GM12878 (cell line): ENCODE results near the gene GSC2. TPM values are rescaled to one million over a fixed set of nuclear protein-coding genes. Genes with fewer than 3 reads are reported as not detected.

Experiments used
- ATAC-seq: fragments of 200-7000 bp; cut with Tn5 transposase; 3 replicates; pipeline ENCODE4 v1.9.1; 2020; ENCODE audit warnings: mild to moderate bottlenecking, moderate library complexity
- BruUV-seq: library from RNA; stranded (reverse); fragments of 400-500 nt; replicated peaks from 2 replicates; lab custom pipeline; 2021; lab: Mats Ljungman, UMichigan
- CTCF ChIA-PET: fragments of 300-600 bp; sonication (Branson Sonifier 250); formaldehyde crosslinking; extraction: SDS; loops from one replicate; lab custom pipeline; 2021; ENCODE audit warnings: inconsistent platforms; lab: Yijun Ruan, JAX
- POLR2A ChIA-PET: fragments of 350-600 bp; formaldehyde crosslinking; extraction: SDS; loops from one replicate; lab custom pipeline; 2021; ENCODE audit warnings: inconsistent platforms; lab: Charles Lee
- RAD21 ChIA-PET: fragments of 300-600 bp; sonication (Branson Sonifier 250); formaldehyde crosslinking; loops from one replicate; lab custom pipeline; 2023; ENCODE audit warnings: antibody characterized with exemption; ENCODE audit not compliant: unreplicated experiment; lab: Charles Lee
- SMC1A ChIA-PET: fragments of 300-600 bp; sonication (Branson Sonifier 250); formaldehyde crosslinking; loops from one replicate; lab custom pipeline; 2023; ENCODE audit not compliant: unreplicated experiment, uncharacterized antibody; lab: Charles Lee
- DNase-seq: peaks from one replicate; pipeline ENCODE4 v3.0.0-alpha.2; 2011; ENCODE audit warnings: low read depth, low spot score
- FAIRE-seq: peaks from 3 replicates; lab custom pipeline; 2011; peaks lifted over from hg19 to GRCh38; lab: Jason Lieb, UNC
- H2AFZ ChIP-seq: 2 replicates; pipeline ENCODE4 v1.6.0; 2011; ENCODE audit warnings: low read depth, low read length, control low read depth; ENCODE audit not compliant: control insufficient read depth
- H3K27ac ChIP-seq: 2 replicates; pipeline ENCODE4 v1.5.1; 2011; ENCODE audit warnings: control low read depth; ENCODE audit not compliant: control insufficient read depth, insufficient read depth
- H3K27me3 ChIP-seq, 2 experiments: replicated peaks in 1 of 2; 2 replicates each; pipeline versions ENCODE4 v1.6.0 to v1.6.1; 2011; ENCODE audit warnings: low read length in 1 of 2; ENCODE audit not compliant: control insufficient read depth in 2 of 2, insufficient read depth in 2 of 2
- H3K36me3 ChIP-seq, 2 experiments: 2 replicates each; pipeline ENCODE4 v1.5.1; 2011; ENCODE audit warnings: low read length in 1 of 2; ENCODE audit not compliant: control insufficient read depth in 2 of 2, insufficient read depth in 2 of 2
- H3K4me1 ChIP-seq: 2 replicates; pipeline ENCODE4 v1.6.1; 2011; ENCODE audit warnings: mild to moderate bottlenecking, low read length, moderate library complexity, mixed read lengths; ENCODE audit not compliant: control insufficient read depth, insufficient read depth
- H3K4me2 ChIP-seq: 2 replicates; pipeline ENCODE4 v1.6.0; 2011; ENCODE audit warnings: control low read depth; ENCODE audit not compliant: control insufficient read depth, insufficient read depth
- H3K4me3 ChIP-seq: fragments of 200-600 bp; sonication (generic); 2 replicates; pipeline ENCODE4 v1.5.1; 2016
- H3K79me2 ChIP-seq: 2 replicates; pipeline ENCODE4 v1.6.0; 2011; ENCODE audit warnings: low read length; ENCODE audit not compliant: control insufficient read depth, insufficient read depth
- H3K9ac ChIP-seq: 2 replicates; pipeline ENCODE4 v1.8.0; 2011; ENCODE audit warnings: low read length, control low read depth, mixed read lengths; ENCODE audit not compliant: control insufficient read depth, insufficient read depth
- H3K9me3 ChIP-seq: replicated peaks from 3 replicates; pipeline ENCODE4 v1.5.1; 2011; ENCODE audit warnings: mild to moderate bottlenecking, low read length; ENCODE audit not compliant: control insufficient read depth, insufficient read depth
- H4K20me1 ChIP-seq: 2 replicates; pipeline ENCODE4 v1.6.0; 2011; ENCODE audit not compliant: control insufficient read depth, insufficient read depth
- ATF7 ChIP-seq: fragments of 450-650 bp; IDR thresholded peaks from 2 replicates; pipeline ENCODE4 v1.6.1; 2016; ENCODE audit warnings: low read depth, mild to moderate bottlenecking
- GABPA ChIP-seq: IDR thresholded peaks from 2 replicates; pipeline ENCODE4 v1.6.1; 2014; ENCODE audit warnings: antibody characterized with exemption, low read depth, mild to moderate bottlenecking, inconsistent platforms
- MEF2A ChIP-seq: IDR thresholded peaks from 2 replicates; pipeline ENCODE4 v1.6.1; 2011; ENCODE audit warnings: low read depth, mild to moderate bottlenecking, low read length, moderate library complexity; ENCODE audit not compliant: insufficient read depth
- SRF ChIP-seq, 2 experiments: IDR thresholded peaks; 2 replicates each; pipeline ENCODE4 v1.6.1; 2011; ENCODE audit warnings: low read depth in 2 of 2, low read length in 2 of 2, mild to moderate bottlenecking in 1 of 2, moderate library complexity in 1 of 2
- WRNIP1 ChIP-seq: IDR thresholded peaks from 2 replicates; pipeline ENCODE4 v1.6.1; 2011; ENCODE audit warnings: low read depth, low read length, improper control_type of control experiment, borderline replicate concordance
- WGBS: methylation state at CpG from one replicate; pipeline ENCODE4 v1.1.6; 2016; ENCODE audit warnings: low lambda C conversion rate; ENCODE audit not compliant: insufficient replicate concordance, insufficient coverage; ENCODE audit errors: missing lambda C conversion rate; 5-methylcytosine and 5-hydroxymethylcytosine counted together
- in situ Hi-C: fragments of 300-500 bp; cut with MboI; formaldehyde crosslinking; loops from 9 replicates; pipeline ENCODE4 v1.14.3; 2018; ENCODE audit warnings: mixed read lengths
- intact Hi-C: fragments of 100-400 bp; cut with micrococcal nuclease; formaldehyde crosslinking; loops from one replicate; pipeline ENCODE4 v1.14.2; 2022; ENCODE audit not compliant: unreplicated experiment
- polyA plus RNA-seq, 11 experiments: library from polyadenylated mRNA; depleted of rRNA in 4 of 11; unstranded in 6 of 11; stranded (reverse) in 5 of 11; fragments of >200 nt; fragmentation: Nextera tagmentation in 4 of 11; fragmentation: Illumina TruSeq in 1 of 11; extraction: Ambion mirVana in 4 of 11; extraction: Trizol in 1 of 11; gene quantifications; 1 replicate in 1 of 11; 2 replicates in 10 of 11; pipeline versions ENCODE4 v1.2.1 to v1.2.3, GENCODE V29; 2011 to 2016; ENCODE audit warnings: inconsistent platforms in 2 of 11, missing spikeins in 2 of 11, low read depth in 1 of 11
- total RNA-seq, 4 experiments: library from RNA; depleted of rRNA in 3 of 4; stranded (reverse); fragments of >200 nt in 3 of 4; fragmentation: Illumina TruSeq in 1 of 4; extraction: Trizol in 1 of 4; gene quantifications; 2 replicates each; pipeline versions ENCODE4 v1.2.1 to v1.2.3, GENCODE V29; 2013 to 2021
- TF ChIP-seq, protein P1 (sequence below): fragments of 450-650 bp; IDR thresholded peaks from 2 replicates; pipeline ENCODE4 v1.6.1; 2017; ENCODE audit warnings: mild to moderate bottlenecking
- TF ChIP-seq, protein P2 (sequence below): fragments of 450-650 bp; formaldehyde crosslinking; IDR thresholded peaks from 2 replicates; pipeline ENCODE4 v1.5.0; 2022; ENCODE audit warnings: mild to moderate bottlenecking, missing genetic modification characterization

Gene GSC2
- total and polyA plus RNA-seq, 10 of the 15 experiments (the other 5 are each of a cell fraction or from before 2014, with no cell fraction given), result not detected

GRCh38 chr22:19097518-19097917 is 52.6 kb downstream of the GSC2 start:
- H3K9me3 ChIP-seq, result no peaks in the 10 kb centered on the region
- no peak for FAIRE-seq
- in situ Hi-C loops, result no loop called here
- peaks cover 3 to 7% of the 10 kb centered on the region in 2 experiments; a peak in 3 of 4 replicates for H3K36me3 ChIP-seq
- no peak overlapping the region for H3K4me2 ChIP-seq
- ChIA-PET CTCF (interaction anchor here (0.9 to 1.7 kb wide), 2 partner anchors 11 to 19 kb away, joined by 3 to 6 read pairs; no protein-coding TSS in a partner anchor), SMC1A (no interaction called here), RAD21 (interaction anchor here (0.6 kb wide), 1 partner anchor 114 kb away, joined by 4 read pairs; no protein-coding TSS in a partner anchor), POLR2A (no interaction called here)
- H3K4me3 ChIP-seq, result no peak overlapping the region
- H2AFZ ChIP-seq, result no peak overlapping the region
- H3K79me2 ChIP-seq, result peaks cover 5% of the 10 kb centered on the region
- no peaks in the 10 kb centered on the region for H3K4me1 ChIP-seq
- H3K27me3 ChIP-seq, result no peaks in the 10 kb centered on the region
- no peak overlapping the region for H3K27ac ChIP-seq
- BruUV-seq, result no TSS peak
- ATAC-seq, result no peak
- intact Hi-C loops, result no loop called here
- H3K9ac ChIP-seq, result no peak overlapping the region
- H4K20me1 ChIP-seq, result no peaks in the 10 kb centered on the region; the same call in 1 of the 2 replicates
- 95% methylated on average over 3 of the region's 3 CpGs for WGBS
- no peak for TF ChIP-seq GABPA
- TF ChIP-seq, protein P1, sequence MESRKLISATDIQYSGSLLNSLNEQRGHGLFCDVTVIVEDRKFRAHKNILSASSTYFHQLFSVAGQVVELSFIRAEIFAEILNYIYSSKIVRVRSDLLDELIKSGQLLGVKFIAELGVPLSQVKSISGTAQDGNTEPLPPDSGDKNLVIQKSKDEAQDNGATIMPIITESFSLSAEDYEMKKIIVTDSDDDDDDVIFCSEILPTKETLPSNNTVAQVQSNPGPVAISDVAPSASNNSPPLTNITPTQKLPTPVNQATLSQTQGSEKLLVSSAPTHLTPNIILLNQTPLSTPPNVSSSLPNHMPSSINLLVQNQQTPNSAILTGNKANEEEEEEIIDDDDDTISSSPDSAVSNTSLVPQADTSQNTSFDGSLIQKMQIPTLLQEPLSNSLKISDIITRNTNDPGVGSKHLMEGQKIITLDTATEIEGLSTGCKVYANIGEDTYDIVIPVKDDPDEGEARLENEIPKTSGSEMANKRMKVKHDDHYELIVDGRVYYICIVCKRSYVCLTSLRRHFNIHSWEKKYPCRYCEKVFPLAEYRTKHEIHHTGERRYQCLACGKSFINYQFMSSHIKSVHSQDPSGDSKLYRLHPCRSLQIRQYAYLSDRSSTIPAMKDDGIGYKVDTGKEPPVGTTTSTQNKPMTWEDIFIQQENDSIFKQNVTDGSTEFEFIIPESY, result no peak
- no peak for TF ChIP-seq SRF (IDR thresholded peaks at IDR 0.05; ENCODE audit: low read depth in 2 of 2, low read length in 2 of 2)
- TF ChIP-seq, protein P2, sequence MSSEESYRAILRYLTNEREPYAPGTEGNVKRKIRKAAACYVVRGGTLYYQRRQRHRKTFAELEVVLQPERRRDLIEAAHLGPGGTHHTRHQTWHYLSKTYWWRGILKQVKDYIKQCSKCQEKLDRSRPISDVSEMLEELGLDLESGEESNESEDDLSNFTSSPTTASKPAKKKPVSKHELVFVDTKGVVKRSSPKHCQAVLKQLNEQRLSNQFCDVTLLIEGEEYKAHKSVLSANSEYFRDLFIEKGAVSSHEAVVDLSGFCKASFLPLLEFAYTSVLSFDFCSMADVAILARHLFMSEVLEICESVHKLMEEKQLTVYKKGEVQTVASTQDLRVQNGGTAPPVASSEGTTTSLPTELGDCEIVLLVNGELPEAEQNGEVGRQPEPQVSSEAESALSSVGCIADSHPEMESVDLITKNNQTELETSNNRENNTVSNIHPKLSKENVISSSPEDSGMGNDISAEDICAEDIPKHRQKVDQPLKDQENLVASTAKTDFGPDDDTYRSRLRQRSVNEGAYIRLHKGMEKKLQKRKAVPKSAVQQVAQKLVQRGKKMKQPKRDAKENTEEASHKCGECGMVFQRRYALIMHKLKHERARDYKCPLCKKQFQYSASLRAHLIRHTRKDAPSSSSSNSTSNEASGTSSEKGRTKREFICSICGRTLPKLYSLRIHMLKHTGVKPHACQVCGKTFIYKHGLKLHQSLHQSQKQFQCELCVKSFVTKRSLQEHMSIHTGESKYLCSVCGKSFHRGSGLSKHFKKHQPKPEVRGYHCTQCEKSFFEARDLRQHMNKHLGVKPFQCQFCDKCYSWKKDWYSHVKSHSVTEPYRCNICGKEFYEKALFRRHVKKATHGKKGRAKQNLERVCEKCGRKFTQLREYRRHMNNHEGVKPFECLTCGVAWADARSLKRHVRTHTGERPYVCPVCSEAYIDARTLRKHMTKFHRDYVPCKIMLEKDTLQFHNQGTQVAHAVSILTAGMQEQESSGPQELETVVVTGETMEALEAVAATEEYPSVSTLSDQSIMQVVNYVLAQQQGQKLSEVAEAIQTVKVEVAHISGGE, result no peak
- no peak for TF ChIP-seq ATF7
- no peak for TF ChIP-seq MEF2A
- no peak for TF ChIP-seq WRNIP1
- no peak for DNase-seq

Other genes with a start within 250 kb of the GSC2 start
- gene DGCR6, start 244.0 kb downstream of the GSC2 start, total RNA-seq (2014; rRNA removed), result 0.11 and 0.27 TPM in 2 replicates
- gene DGCR6, start 244.0 kb downstream of the GSC2 start, total RNA-seq (2014; rRNA removed; fragmentation: Illumina TruSeq; extraction: Trizol), result 0.13 TPM in 1 of 2 replicates, not detected in the other
- gene DGCR6, start 244.0 kb downstream of the GSC2 start, total RNA-seq (2021), result 0.13 and 0.31 TPM in 2 replicates
- 0.19 and 0.30 TPM in 2 replicates for gene DGCR6, start 244.0 kb downstream of the GSC2 start, polyA plus RNA-seq (2011; rRNA removed)
- 0.06 and 0.19 TPM in 2 replicates for gene DGCR6, start 244.0 kb downstream of the GSC2 start, polyA plus RNA-seq (2014; fragmentation: Illumina TruSeq; extraction: Trizol)
- not detected for gene DGCR6, start 244.0 kb downstream of the GSC2 start, polyA plus RNA-seq (2014; fragmentation: Nextera tagmentation; extraction: Ambion mirVana)
- gene DGCR6, start 244.0 kb downstream of the GSC2 start, polyA plus RNA-seq (2014; rRNA removed), result 0.08 and 0.22 TPM in 2 replicates
- under 1 TPM; 0.36 to 0.54 TPM for gene DGCR6, start 244.0 kb downstream of the GSC2 start, polyA plus RNA-seq (2016; fragmentation: Nextera tagmentation; extraction: Ambion mirVana)
- 0.05 and 0.06 TPM in 2 replicates for gene PRODH, start 214.0 kb downstream of the GSC2 start, total RNA-seq (2014; rRNA removed)
- 0.05 TPM in 1 of 2 replicates, not detected in the other for gene PRODH, start 214.0 kb downstream of the GSC2 start, total RNA-seq (2014; rRNA removed; fragmentation: Illumina TruSeq; extraction: Trizol)
- gene PRODH, start 214.0 kb downstream of the GSC2 start, total RNA-seq (2021), result 0.13 TPM in 1 of 2 replicates, not detected in the other
- 0.10 TPM in 2 replicates for gene PRODH, start 214.0 kb downstream of the GSC2 start, polyA plus RNA-seq (2011; rRNA removed)
- gene PRODH, start 214.0 kb downstream of the GSC2 start, polyA plus RNA-seq (2014; fragmentation: Illumina TruSeq; extraction: Trizol), result not detected in 2 replicates
- not detected for gene PRODH, start 214.0 kb downstream of the GSC2 start, polyA plus RNA-seq (2014; fragmentation: Nextera tagmentation; extraction: Ambion mirVana)
- 0.03 and 0.09 TPM in 2 replicates for gene PRODH, start 214.0 kb downstream of the GSC2 start, polyA plus RNA-seq (2014; rRNA removed)
- under 1 TPM in 1 of 2 experiments, not detected in 1; 0.08 TPM for gene PRODH, start 214.0 kb downstream of the GSC2 start, polyA plus RNA-seq (2016; fragmentation: Nextera tagmentation; extraction: Ambion mirVana)
- gene DGCR2, start 27.9 kb downstream of the GSC2 start, total RNA-seq (2014; rRNA removed), result 19.5 and 20.7 TPM in 2 replicates
- gene DGCR2, start 27.9 kb downstream of the GSC2 start, total RNA-seq (2014; rRNA removed; fragmentation: Illumina TruSeq; extraction: Trizol), result 7.6 and 10.2 TPM in 2 replicates
- 25.9 and 27.4 TPM in 2 replicates for gene DGCR2, start 27.9 kb downstream of the GSC2 start, total RNA-seq (2021)
- 7.2 and 14.5 TPM in 2 replicates for gene DGCR2, start 27.9 kb downstream of the GSC2 start, polyA plus RNA-seq (2011; rRNA removed)
- 12.0 and 14.5 TPM in 2 replicates for gene DGCR2, start 27.9 kb downstream of the GSC2 start, polyA plus RNA-seq (2014; fragmentation: Illumina TruSeq; extraction: Trizol)
- gene DGCR2, start 27.9 kb downstream of the GSC2 start, polyA plus RNA-seq (2014; fragmentation: Nextera tagmentation; extraction: Ambion mirVana), result under 1 TPM; 0.19 to 0.44 TPM
- gene DGCR2, start 27.9 kb downstream of the GSC2 start, polyA plus RNA-seq (2014; rRNA removed), result 17.5 and 18.7 TPM in 2 replicates
- 10 to 100 TPM; 24.1 to 28.4 TPM for gene DGCR2, start 27.9 kb downstream of the GSC2 start, polyA plus RNA-seq (2016; fragmentation: Nextera tagmentation; extraction: Ambion mirVana)
- 0.17 TPM in 1 of 2 replicates, not detected in the other for gene TSSK2, start 19.0 kb downstream of the GSC2 start, total RNA-seq (2014; rRNA removed)
- not detected in 2 replicates for gene TSSK2, start 19.0 kb downstream of the GSC2 start, total RNA-seq (2014; rRNA removed; fragmentation: Illumina TruSeq; extraction: Trizol)
- not detected in 2 replicates for gene TSSK2, start 19.0 kb downstream of the GSC2 start, total RNA-seq (2021)
- not detected in 2 replicates for gene TSSK2, start 19.0 kb downstream of the GSC2 start, polyA plus RNA-seq (2011; rRNA removed)
- gene TSSK2, start 19.0 kb downstream of the GSC2 start, polyA plus RNA-seq (2014; fragmentation: Illumina TruSeq; extraction: Trizol), result 0.03 TPM in 1 of 2 replicates, not detected in the other
- not detected for gene TSSK2, start 19.0 kb downstream of the GSC2 start, polyA plus RNA-seq (2014; fragmentation: Nextera tagmentation; extraction: Ambion mirVana)
- not detected in 2 replicates for gene TSSK2, start 19.0 kb downstream of the GSC2 start, polyA plus RNA-seq (2014; rRNA removed)
- not detected for gene TSSK2, start 19.0 kb downstream of the GSC2 start, polyA plus RNA-seq (2016; fragmentation: Nextera tagmentation; extraction: Ambion mirVana)
- 12.5 and 13.5 TPM in 2 replicates for gene ESS2, start 5.6 kb downstream of the GSC2 start, total RNA-seq (2014; rRNA removed)
- gene ESS2, start 5.6 kb downstream of the GSC2 start, total RNA-seq (2014; rRNA removed; fragmentation: Illumina TruSeq; extraction: Trizol), result 6.0 and 6.4 TPM in 2 replicates
- 17.9 and 18.3 TPM in 2 replicates for gene ESS2, start 5.6 kb downstream of the GSC2 start, total RNA-seq (2021)
- gene ESS2, start 5.6 kb downstream of the GSC2 start, polyA plus RNA-seq (2011; rRNA removed), result 5.7 and 10.2 TPM in 2 replicates
- 0.89 and 6.3 TPM in 2 replicates for gene ESS2, start 5.6 kb downstream of the GSC2 start, polyA plus RNA-seq (2014; fragmentation: Illumina TruSeq; extraction: Trizol)
- gene ESS2, start 5.6 kb downstream of the GSC2 start, polyA plus RNA-seq (2014; fragmentation: Nextera tagmentation; extraction: Ambion mirVana), result 1 to 10 TPM in 1 of 2 experiments, under 1 TPM in 1; 0.14 to 1.0 TPM
- 16.2 and 16.9 TPM in 2 replicates for gene ESS2, start 5.6 kb downstream of the GSC2 start, polyA plus RNA-seq (2014; rRNA removed)
- 10 to 100 TPM; 14.2 to 15.0 TPM for gene ESS2, start 5.6 kb downstream of the GSC2 start, polyA plus RNA-seq (2016; fragmentation: Nextera tagmentation; extraction: Ambion mirVana)
- gene SLC25A1, start 28.4 kb upstream of the GSC2 start, total RNA-seq (2014; rRNA removed), result 64.5 and 75.9 TPM in 2 replicates
- 18.9 and 20.2 TPM in 2 replicates for gene SLC25A1, start 28.4 kb upstream of the GSC2 start, total RNA-seq (2014; rRNA removed; fragmentation: Illumina TruSeq; extraction: Trizol)
- 79.0 and 90.6 TPM in 2 replicates for gene SLC25A1, start 28.4 kb upstream of the GSC2 start, total RNA-seq (2021)
- gene SLC25A1, start 28.4 kb upstream of the GSC2 start, polyA plus RNA-seq (2011; rRNA removed), result 9.9 and 21.2 TPM in 2 replicates
- gene SLC25A1, start 28.4 kb upstream of the GSC2 start, polyA plus RNA-seq (2014; fragmentation: Illumina TruSeq; extraction: Trizol), result 10.8 and 27.5 TPM in 2 replicates
- 1 to 10 TPM; 2.3 to 7.8 TPM for gene SLC25A1, start 28.4 kb upstream of the GSC2 start, polyA plus RNA-seq (2014; fragmentation: Nextera tagmentation; extraction: Ambion mirVana)
- gene SLC25A1, start 28.4 kb upstream of the GSC2 start, polyA plus RNA-seq (2014; rRNA removed), result 59.8 and 67.2 TPM in 2 replicates
- 10 to 100 TPM; 33.2 to 75.3 TPM for gene SLC25A1, start 28.4 kb upstream of the GSC2 start, polyA plus RNA-seq (2016; fragmentation: Nextera tagmentation; extraction: Ambion mirVana)
- under 0.01 and 0.05 TPM in 2 replicates for gene CLTCL1, start 141.4 kb upstream of the GSC2 start, total RNA-seq (2014; rRNA removed)
- gene CLTCL1, start 141.4 kb upstream of the GSC2 start, total RNA-seq (2014; rRNA removed; fragmentation: Illumina TruSeq; extraction: Trizol), result not detected in 2 replicates
- gene CLTCL1, start 141.4 kb upstream of the GSC2 start, total RNA-seq (2021), result 0.16 and 0.18 TPM in 2 replicates
- gene CLTCL1, start 141.4 kb upstream of the GSC2 start, polyA plus RNA-seq (2011; rRNA removed), result 0.07 and 0.35 TPM in 2 replicates
- 0.07 TPM in 1 of 2 replicates, not detected in the other for gene CLTCL1, start 141.4 kb upstream of the GSC2 start, polyA plus RNA-seq (2014; fragmentation: Illumina TruSeq; extraction: Trizol)
- under 1 TPM in 1 of 2 experiments, not detected in 1; 0.04 TPM for gene CLTCL1, start 141.4 kb upstream of the GSC2 start, polyA plus RNA-seq (2014; fragmentation: Nextera tagmentation; extraction: Ambion mirVana)
- 0.13 TPM in 1 of 2 replicates, not detected in the other for gene CLTCL1, start 141.4 kb upstream of the GSC2 start, polyA plus RNA-seq (2014; rRNA removed)
- under 1 TPM; 0.11 to 0.16 TPM for gene CLTCL1, start 141.4 kb upstream of the GSC2 start, polyA plus RNA-seq (2016; fragmentation: Nextera tagmentation; extraction: Ambion mirVana)